GM23338 (cell line): ENCODE results near the gene UBE2Q2. TPM values are rescaled to one million over a fixed set of nuclear protein-coding genes. Genes with fewer than 3 reads are reported as not detected.

Experiments
- ATAC-seq: fragments of 200-7000 bp; cut with Tn5 transposase; 3 replicates; pipeline ENCODE4 v1.9.1; 2020
- DNase-seq: peaks from one replicate; pipeline ENCODE4 v3.0.0-alpha.2; 2015; ENCODE audit warnings: low spot score
- H2AFZ ChIP-seq: fragments of 200-600 bp; sonication (generic); 2 replicates; pipeline ENCODE4 v1.8.0; 2016; ENCODE audit warnings: antibody characterized with exemption, mild to moderate bottlenecking, moderate library complexity
- H3F3A ChIP-seq: fragments of 200-600 bp; sonication (generic); replicated peaks from 2 replicates; pipeline ENCODE4 v1.8.0; 2017; ENCODE audit warnings: antibody characterized with exemption, mixed run types, low read depth
- H3K27ac ChIP-seq: fragments of 200-600 bp; sonication (generic); 2 replicates; pipeline ENCODE4 v1.6.1; 2016; ENCODE audit warnings: low read depth
- H3K27me3 ChIP-seq: fragments of 200-600 bp; sonication (generic); 2 replicates; pipeline ENCODE4 v1.8.0; 2016; ENCODE audit warnings: mild to moderate bottlenecking, mixed run types, moderate library complexity; ENCODE audit not compliant: insufficient read depth
- H3K36me3 ChIP-seq: fragments of 200-600 bp; sonication (generic); 2 replicates; pipeline ENCODE4 v1.8.0; 2016; ENCODE audit warnings: mild to moderate bottlenecking; ENCODE audit not compliant: insufficient read depth
- H3K4me1 ChIP-seq: fragments of 200-600 bp; sonication (generic); 2 replicates; pipeline ENCODE4 v1.8.0; 2016; ENCODE audit warnings: mild to moderate bottlenecking, moderate library complexity; ENCODE audit not compliant: insufficient read depth
- H3K4me2 ChIP-seq: fragments of 200-600 bp; sonication (generic); 2 replicates; pipeline ENCODE4 v1.7.1; 2017; ENCODE audit warnings: mixed run types
- H3K4me3 ChIP-seq: fragments of 200-600 bp; sonication (generic); 2 replicates; pipeline ENCODE4 v1.6.1; 2016; ENCODE audit warnings: mixed run types
- H3K79me2 ChIP-seq: fragments of 200-600 bp; sonication (generic); replicated peaks from 2 replicates; pipeline ENCODE4 v1.8.0; 2017; ENCODE audit warnings: mild to moderate bottlenecking; ENCODE audit not compliant: insufficient read depth
- H3K9me2 ChIP-seq: fragments of 200-600 bp; sonication (generic); 2 replicates; pipeline ENCODE4 v1.8.0; 2017; ENCODE audit not compliant: insufficient read depth
- H4K20me1 ChIP-seq: fragments of 200-600 bp; sonication (generic); replicated peaks from 2 replicates; pipeline ENCODE4 v1.8.0; 2017; ENCODE audit warnings: mild to moderate bottlenecking; ENCODE audit not compliant: insufficient read depth
- H3K27ac Mint-ChIP-seq: 2 replicates; pipeline ENCODE4 v1.8.0; 2020; ENCODE audit warnings: inconsistent platforms, mild to moderate bottlenecking, moderate library complexity, mixed read lengths
- H3K27me3 Mint-ChIP-seq: 3 replicates; pipeline ENCODE4 v1.8.0; 2022; ENCODE audit warnings: low read depth, mild to moderate bottlenecking, moderate library complexity, mixed read lengths, inconsistent platforms; ENCODE audit not compliant: insufficient read depth, poor library complexity
- H3K36me3 Mint-ChIP-seq: 3 replicates; pipeline ENCODE4 v1.8.0; 2021; ENCODE audit warnings: low read depth, mild to moderate bottlenecking, inconsistent platforms, moderate library complexity, mixed read lengths
- H3K4me1 Mint-ChIP-seq: 3 replicates; pipeline ENCODE4 v1.8.0; 2020; ENCODE audit warnings: mild to moderate bottlenecking, inconsistent platforms, mixed read lengths
- H3K4me3 Mint-ChIP-seq: 3 replicates; pipeline ENCODE4 v1.8.0; 2021; ENCODE audit warnings: moderate library complexity, mild to moderate bottlenecking, inconsistent platforms, mixed read lengths
- H3K9me3 Mint-ChIP-seq: 3 replicates; pipeline ENCODE4 v1.8.0; 2020; ENCODE audit warnings: moderate library complexity, mild to moderate bottlenecking, inconsistent platforms, mixed read lengths
- CREB1 ChIP-seq: fragments of 250-450 bp; sonication (Bioruptor Pico); IDR thresholded peaks from 2 replicates; pipeline ENCODE4 v1.5.0; 2020; ENCODE audit warnings: low read depth, mild to moderate bottlenecking, moderate library complexity
- EZH2 ChIP-seq: fragments of 200-600 bp; sonication (generic); IDR thresholded peaks from one replicate; pipeline ENCODE4 v1.8.0; 2017; ENCODE audit warnings: antibody characterized with exemption, mild to moderate bottlenecking, low read depth; ENCODE audit not compliant: unreplicated experiment
- EZH2phosphoT487 ChIP-seq: fragments of 200-600 bp; sonication (generic); IDR thresholded peaks from one replicate; pipeline ENCODE4 v1.8.1; 2018; ENCODE audit warnings: antibody characterized with exemption; ENCODE audit not compliant: unreplicated experiment
- JUNB ChIP-seq: IDR thresholded peaks from one replicate; pipeline ENCODE4 v1.6.1; 2016; ENCODE audit warnings: antibody characterized with exemption; ENCODE audit not compliant: unreplicated experiment
- NANOG ChIP-seq: IDR thresholded peaks from 2 replicates; pipeline ENCODE4 v1.6.1; 2016; ENCODE audit warnings: antibody characterized with exemption, borderline replicate concordance
- POLR2AphosphoS5 ChIP-seq: IDR thresholded peaks from 2 replicates; pipeline ENCODE4 v1.6.1; 2016; ENCODE audit warnings: antibody characterized with exemption, low read depth
- ZNF114 ChIP-seq: fragments of 250-450 bp; sonication (Bioruptor Pico); IDR thresholded peaks from 2 replicates; pipeline ENCODE4 v1.5.0; 2020; ENCODE audit warnings: mild to moderate bottlenecking, moderate library complexity
- ZNF331 ChIP-seq: fragments of 250-450 bp; sonication (Bioruptor Pico); IDR thresholded peaks from 2 replicates; pipeline ENCODE4 v1.5.0; 2020; ENCODE audit warnings: low read depth, mild to moderate bottlenecking, moderate library complexity
- polyA plus RNA-seq: library from polyadenylated mRNA; unstranded; fragments of >200 nt; fragmentation: Nextera tagmentation; extraction: Ambion mirVana; gene quantifications from 2 replicates; pipeline ENCODE4 v1.2.1, GENCODE V29; 2016
- total RNA-seq: library from RNA; depleted of rRNA; stranded (reverse); fragments of >200 nt; shearing (Covaris generic); gene quantifications from 2 replicates; pipeline ENCODE4 v1.2.3, GENCODE V29; 2014
- TF ChIP-seq, protein P1 (sequence below), 2 experiments: fragments of 200-600 bp in 1 of 2; sonication (generic) in 1 of 2; conservative IDR thresholded peaks; 2 replicates each; pipeline versions ENCODE4 v1.5.1 to v1.6.1; 2016 to 2017; ENCODE audit warnings: antibody characterized with exemption in 2 of 2, low read depth in 2 of 2, mild to moderate bottlenecking in 2 of 2, moderate library complexity in 1 of 2
- TF ChIP-seq, protein P2 (sequence below): IDR thresholded peaks from 2 replicates; pipeline ENCODE4 v1.6.1; 2016; ENCODE audit warnings: antibody characterized with exemption
- TF ChIP-seq, protein P3 (sequence below): IDR thresholded peaks from one replicate; pipeline ENCODE4 v1.6.1; 2018; ENCODE audit warnings: antibody characterized with exemption; ENCODE audit not compliant: unreplicated experiment

The UBE2Q2 gene
- total and polyA plus RNA-seq, 2 experiments from 2014 or later, result 23.7 to 29.3 TPM

GRCh38 chr15:75943713-75944215 is 100.5 kb downstream of the UBE2Q2 start:
- no peaks in the 10 kb centered on the region for H3K4me1 ChIP-seq
- H3K4me3 Mint-ChIP-seq, result no peak overlapping the region
- peaks cover 24% of the 10 kb centered on the region for H3K36me3 Mint-ChIP-seq
- H3K27ac ChIP-seq, result no peak overlapping the region
- no peak overlapping the region for H3K4me2 ChIP-seq
- no peaks in the 10 kb centered on the region for H3K27me3 ChIP-seq
- H3K4me3 ChIP-seq, result no peak overlapping the region
- no peaks in the 10 kb centered on the region for H3F3A ChIP-seq
- no peaks in the 10 kb centered on the region for H4K20me1 ChIP-seq
- no peaks in the 10 kb centered on the region for H3K79me2 ChIP-seq
- DNase-seq (peak; percentile 12), ATAC-seq (peak; percentile 73)
- H3K27ac Mint-ChIP-seq, result no peak overlapping the region
- H3K9me2 ChIP-seq, result no peaks in the 10 kb centered on the region
- peaks cover 24% of the 10 kb centered on the region for H3K9me3 Mint-ChIP-seq
- no peaks in the 10 kb centered on the region for H3K27me3 Mint-ChIP-seq
- no peak overlapping the region for H2AFZ ChIP-seq
- peaks cover 8% of the 10 kb centered on the region; the same call in 1 of the 2 replicates for H3K36me3 ChIP-seq
- TF ChIP-seq, protein P1, sequence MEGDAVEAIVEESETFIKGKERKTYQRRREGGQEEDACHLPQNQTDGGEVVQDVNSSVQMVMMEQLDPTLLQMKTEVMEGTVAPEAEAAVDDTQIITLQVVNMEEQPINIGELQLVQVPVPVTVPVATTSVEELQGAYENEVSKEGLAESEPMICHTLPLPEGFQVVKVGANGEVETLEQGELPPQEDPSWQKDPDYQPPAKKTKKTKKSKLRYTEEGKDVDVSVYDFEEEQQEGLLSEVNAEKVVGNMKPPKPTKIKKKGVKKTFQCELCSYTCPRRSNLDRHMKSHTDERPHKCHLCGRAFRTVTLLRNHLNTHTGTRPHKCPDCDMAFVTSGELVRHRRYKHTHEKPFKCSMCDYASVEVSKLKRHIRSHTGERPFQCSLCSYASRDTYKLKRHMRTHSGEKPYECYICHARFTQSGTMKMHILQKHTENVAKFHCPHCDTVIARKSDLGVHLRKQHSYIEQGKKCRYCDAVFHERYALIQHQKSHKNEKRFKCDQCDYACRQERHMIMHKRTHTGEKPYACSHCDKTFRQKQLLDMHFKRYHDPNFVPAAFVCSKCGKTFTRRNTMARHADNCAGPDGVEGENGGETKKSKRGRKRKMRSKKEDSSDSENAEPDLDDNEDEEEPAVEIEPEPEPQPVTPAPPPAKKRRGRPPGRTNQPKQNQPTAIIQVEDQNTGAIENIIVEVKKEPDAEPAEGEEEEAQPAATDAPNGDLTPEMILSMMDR (conservative IDR thresholded peaks at IDR 0.05; ENCODE audit: low read depth in 2 of 2), result no peak
- TF ChIP-seq CREB1, result no peak
- no peak for TF ChIP-seq NANOG
- TF ChIP-seq, protein P2, sequence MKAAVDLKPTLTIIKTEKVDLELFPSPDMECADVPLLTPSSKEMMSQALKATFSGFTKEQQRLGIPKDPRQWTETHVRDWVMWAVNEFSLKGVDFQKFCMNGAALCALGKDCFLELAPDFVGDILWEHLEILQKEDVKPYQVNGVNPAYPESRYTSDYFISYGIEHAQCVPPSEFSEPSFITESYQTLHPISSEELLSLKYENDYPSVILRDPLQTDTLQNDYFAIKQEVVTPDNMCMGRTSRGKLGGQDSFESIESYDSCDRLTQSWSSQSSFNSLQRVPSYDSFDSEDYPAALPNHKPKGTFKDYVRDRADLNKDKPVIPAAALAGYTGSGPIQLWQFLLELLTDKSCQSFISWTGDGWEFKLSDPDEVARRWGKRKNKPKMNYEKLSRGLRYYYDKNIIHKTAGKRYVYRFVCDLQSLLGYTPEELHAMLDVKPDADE, result no peak
- TF ChIP-seq EZH2phosphoT487, result no peak
- no peak for TF ChIP-seq JUNB
- no peak for TF ChIP-seq ZNF331
- no peak for TF ChIP-seq ZNF114 (CRISPR knock-in tag)
- TF ChIP-seq EZH2, result no peak
- TF ChIP-seq, protein P3, sequence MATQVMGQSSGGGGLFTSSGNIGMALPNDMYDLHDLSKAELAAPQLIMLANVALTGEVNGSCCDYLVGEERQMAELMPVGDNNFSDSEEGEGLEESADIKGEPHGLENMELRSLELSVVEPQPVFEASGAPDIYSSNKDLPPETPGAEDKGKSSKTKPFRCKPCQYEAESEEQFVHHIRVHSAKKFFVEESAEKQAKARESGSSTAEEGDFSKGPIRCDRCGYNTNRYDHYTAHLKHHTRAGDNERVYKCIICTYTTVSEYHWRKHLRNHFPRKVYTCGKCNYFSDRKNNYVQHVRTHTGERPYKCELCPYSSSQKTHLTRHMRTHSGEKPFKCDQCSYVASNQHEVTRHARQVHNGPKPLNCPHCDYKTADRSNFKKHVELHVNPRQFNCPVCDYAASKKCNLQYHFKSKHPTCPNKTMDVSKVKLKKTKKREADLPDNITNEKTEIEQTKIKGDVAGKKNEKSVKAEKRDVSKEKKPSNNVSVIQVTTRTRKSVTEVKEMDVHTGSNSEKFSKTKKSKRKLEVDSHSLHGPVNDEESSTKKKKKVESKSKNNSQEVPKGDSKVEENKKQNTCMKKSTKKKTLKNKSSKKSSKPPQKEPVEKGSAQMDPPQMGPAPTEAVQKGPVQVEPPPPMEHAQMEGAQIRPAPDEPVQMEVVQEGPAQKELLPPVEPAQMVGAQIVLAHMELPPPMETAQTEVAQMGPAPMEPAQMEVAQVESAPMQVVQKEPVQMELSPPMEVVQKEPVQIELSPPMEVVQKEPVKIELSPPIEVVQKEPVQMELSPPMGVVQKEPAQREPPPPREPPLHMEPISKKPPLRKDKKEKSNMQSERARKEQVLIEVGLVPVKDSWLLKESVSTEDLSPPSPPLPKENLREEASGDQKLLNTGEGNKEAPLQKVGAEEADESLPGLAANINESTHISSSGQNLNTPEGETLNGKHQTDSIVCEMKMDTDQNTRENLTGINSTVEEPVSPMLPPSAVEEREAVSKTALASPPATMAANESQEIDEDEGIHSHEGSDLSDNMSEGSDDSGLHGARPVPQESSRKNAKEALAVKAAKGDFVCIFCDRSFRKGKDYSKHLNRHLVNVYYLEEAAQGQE, result no peak
- TF ChIP-seq POLR2AphosphoS5, result no peak
- no peaks in the 10 kb centered on the region; the same call in 2 of the 3 replicates for H3K4me1 Mint-ChIP-seq
